Hippocampal formation (tissue), 2 donors: ENCODE measurements around the gene HHAT.
A peak's percentile ranks its signal among the peaks of the same experiment; 100 is the strongest.

Experiments
- DNase-seq, 2 donors: peaks; one replicate each; lab custom pipeline; 2025; lab: John Stamatoyannopoulos, UW

Gene HHAT

GRCh38 chr1:210359255-210359654 is 30.6 kb downstream of the HHAT start:
- no peak for DNase-seq

DNA sequence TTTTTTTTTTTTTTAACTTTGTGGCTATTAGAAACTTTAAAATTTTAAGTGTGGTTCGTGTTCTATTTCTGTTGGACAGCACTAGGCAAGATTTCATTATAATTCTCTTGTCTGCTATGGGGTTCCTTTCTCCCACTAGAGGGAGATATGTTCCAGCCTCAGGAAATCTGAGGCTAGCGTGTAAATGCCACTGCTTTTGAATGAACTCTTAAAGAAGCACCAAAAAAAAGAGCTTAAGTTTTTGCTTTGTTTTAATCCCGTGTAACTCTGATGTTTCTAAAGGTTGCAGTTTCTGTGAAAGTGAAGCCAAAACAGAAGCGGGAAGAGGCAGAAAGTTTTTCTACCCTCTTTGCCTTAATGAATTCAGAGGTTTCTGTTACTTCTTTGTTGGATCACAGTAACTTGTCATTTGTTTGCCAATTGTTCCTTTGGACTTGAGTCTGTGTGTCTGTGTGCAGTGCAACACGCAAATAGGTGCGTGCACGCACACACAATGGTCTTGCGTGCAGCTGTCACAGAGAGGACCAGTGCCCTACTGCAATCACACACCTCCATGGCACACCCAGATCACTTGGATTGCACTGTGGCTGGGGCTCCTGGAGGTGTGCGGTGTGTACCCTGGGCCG is 32.3 kb downstream of the HHAT start:
- peak in 1 of 2 donors; percentile 72 for DNase-seq

DNA sequence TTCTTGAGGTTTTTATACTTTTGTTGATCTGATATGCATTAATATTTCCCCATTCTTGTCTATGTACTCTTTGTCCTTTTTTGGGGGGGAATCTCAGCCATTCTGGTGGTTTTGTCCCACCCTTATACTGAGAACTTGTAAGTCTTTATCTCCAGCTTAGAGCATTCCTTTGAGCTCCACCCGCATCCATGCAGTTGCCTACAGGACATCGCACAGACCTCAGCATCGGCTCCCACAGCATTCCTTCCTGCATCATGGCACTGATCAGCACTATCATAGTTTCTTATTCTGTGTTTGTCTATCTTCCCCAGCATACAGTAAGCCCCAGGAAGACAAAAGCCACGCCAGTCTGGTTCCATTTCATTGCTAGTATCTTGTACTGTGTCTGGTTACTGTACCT is 33.0 kb downstream of the HHAT start:
- DNase-seq: no peak

DNA sequence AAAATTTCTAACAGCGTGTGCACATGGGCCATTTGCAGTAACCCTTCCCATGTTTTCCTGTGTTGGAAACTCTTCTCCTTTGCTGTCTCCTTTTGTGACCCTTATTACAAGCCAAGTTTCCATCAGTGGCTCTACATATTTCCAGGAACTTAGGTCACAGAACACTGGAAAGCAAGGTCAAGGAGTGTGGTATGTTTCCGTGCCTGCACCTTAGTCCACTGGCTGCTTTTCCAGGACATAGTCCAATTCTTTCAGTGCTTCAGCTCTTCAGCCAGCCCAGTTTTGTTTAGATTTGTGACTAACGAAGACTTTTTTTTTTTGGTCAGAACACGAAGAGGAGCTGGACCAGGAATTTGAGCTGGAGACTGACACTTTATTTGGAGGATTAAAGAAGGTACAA is 33.8 kb downstream of the HHAT start:
- DNase-seq: no peak

DNA sequence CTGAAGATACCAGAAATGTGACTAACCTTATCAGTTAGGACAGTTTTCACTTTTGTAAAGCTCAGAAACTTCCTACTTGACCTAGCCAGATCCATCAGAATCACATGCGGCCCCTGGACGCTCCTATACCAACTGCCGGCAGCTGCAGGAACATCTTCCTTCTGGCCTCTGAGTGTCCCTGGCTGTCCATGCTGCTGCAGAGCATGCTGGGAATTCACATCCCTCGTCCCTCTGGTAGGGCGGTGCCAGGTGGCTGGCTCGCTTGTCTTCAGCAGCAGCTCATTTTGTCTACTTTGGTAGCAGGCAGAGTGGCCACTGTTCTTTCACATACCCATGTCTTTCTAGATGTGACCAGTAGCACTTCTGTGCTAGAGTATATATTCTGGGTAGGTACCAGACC is 34.4 kb downstream of the HHAT start:
- peak in 1 of 2 donors; percentile 25 for DNase-seq

DNA sequence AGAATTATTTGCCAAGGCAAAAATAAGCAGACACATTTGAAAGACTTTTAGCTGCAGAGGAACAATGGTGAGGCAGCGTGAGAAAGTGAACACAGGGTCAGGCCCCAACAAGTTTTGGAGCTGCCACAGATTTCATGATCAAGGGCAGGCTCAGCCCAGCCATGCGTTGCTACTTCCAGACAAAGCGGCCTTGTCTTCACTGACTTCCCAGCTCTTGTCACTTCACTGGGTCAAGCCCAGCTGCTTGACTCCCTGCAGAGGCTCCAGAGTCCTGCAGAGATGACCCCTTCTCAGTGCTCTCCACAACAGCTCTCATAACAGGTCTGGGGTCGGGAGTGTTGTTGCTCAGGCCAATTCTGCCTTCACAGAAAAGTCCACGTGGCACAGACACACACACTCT is 35.8 kb downstream of the HHAT start:
- DNase-seq: peak; percentile 51 to 53

- no peak for DNase-seq
These were observed 38.1 kb downstream of the HHAT start for GRCh38 chr1:210366767-210367166.

GRCh38 chr1:210367566-210367965 is 38.9 kb downstream of the HHAT start:
- DNase-seq: peak in 1 of 2 donors; percentile 19

DNA sequence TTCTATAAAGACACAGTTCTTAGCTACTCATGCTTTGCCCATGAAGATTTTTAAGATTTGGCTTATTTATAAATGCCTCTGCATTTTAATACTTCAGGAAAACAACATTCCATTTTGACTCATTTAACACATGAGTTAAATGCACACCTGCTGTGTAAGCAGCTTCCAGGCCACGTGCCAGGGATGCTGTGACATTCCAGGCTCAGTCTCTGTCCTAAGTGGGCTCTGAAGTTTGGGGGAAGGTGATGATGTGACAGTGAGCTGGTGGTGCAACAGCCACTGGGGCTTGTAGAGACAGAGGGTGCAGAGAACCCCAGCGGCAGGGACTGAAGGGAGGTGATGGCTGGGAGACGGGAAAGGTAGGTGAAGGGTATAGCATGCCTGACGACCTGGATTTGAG is 40.7 kb downstream of the HHAT start:
- no peak for DNase-seq

- no peak for DNase-seq
These were observed 43.2 kb downstream of the HHAT start for GRCh38 chr1:210371916-210372315.

GRCh38 chr1:210372491-210372890 is 43.8 kb downstream of the HHAT start:
- DNase-seq: no peak

- no peak for DNase-seq
These were observed 44.4 kb downstream of the HHAT start for GRCh38 chr1:210372931-210373627.

- DNase-seq: no peak
These were observed 44.9 kb downstream of the HHAT start for GRCh38 chr1:210373628-210373877.

GRCh38 chr1:210373878-210374599 is 45.3 kb downstream of the HHAT start:
- no peak for DNase-seq

DNA sequence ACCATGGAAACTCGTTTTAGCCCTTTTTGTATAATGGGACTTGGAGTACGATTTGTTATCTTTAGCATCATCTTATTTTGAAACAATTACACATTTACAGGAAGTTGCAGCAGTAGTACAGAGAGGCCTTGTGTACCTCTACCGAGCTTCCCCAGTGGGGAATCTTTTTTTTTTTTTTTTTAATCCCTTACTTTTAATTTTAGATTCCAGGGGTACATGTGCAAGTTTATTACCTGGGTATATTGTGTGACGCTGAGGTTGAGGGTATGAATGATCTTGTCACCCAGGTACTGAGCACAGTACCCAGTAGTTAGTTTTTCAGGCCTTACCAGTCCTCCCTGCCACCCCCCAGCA is 45.9 kb downstream of the HHAT start:
- no peak for DNase-seq

GRCh38 chr1:210376836-210377372 is 48.2 kb downstream of the HHAT start:
- no peak for DNase-seq

- no peak for DNase-seq
These were observed 49.1 kb downstream of the HHAT start for GRCh38 chr1:210377731-210378333.

- DNase-seq: no peak
These were observed 50.0 kb downstream of the HHAT start for GRCh38 chr1:210378736-210379135.

DNA sequence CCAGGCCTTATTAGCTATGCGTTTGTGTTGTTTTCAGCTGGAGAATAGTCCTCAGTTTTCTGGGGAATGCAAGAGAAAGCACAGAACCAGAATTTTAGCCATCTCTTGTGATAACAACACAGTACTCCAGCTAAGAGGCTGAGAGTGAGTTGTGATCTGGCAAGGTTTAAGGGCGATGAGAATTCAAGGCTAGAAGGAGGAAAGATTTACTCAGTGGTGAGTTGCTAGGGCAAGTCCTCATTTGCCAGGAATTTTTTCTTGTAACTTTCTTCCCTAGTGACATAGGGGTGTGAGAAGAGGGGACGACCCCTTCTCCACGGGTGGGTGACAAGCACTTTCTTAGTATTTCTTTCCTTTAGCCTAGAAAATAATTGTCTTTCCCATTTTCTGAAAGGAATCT is 53.2 kb downstream of the HHAT start:
- DNase-seq: no peak

DNA sequence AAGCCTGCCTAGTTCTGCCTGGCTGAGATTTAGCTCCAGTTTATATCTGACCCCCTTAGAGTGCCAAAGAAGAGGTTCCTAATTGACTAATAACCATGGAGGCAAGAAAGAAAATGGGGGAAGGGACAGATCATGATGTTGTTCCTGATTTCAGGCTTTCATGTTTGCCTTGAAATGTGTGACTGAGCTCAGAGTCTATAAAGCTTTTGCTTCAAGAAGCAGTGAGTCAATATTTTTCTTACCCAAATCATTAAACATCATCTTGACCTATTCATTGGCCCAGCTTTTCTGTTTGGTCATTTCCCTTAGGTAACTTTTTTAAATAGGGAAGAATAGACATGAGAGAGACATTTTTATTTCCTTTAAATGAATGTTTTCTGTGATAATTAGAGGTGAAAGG is 55.9 kb downstream of the HHAT start:
- DNase-seq: no peak

- DNase-seq: no peak
These were observed 56.5 kb downstream of the HHAT start for GRCh38 chr1:210385228-210385627.

GRCh38 chr1:210394281-210394821 is 65.6 kb downstream of the HHAT start:
- DNase-seq: no peak

DNA sequence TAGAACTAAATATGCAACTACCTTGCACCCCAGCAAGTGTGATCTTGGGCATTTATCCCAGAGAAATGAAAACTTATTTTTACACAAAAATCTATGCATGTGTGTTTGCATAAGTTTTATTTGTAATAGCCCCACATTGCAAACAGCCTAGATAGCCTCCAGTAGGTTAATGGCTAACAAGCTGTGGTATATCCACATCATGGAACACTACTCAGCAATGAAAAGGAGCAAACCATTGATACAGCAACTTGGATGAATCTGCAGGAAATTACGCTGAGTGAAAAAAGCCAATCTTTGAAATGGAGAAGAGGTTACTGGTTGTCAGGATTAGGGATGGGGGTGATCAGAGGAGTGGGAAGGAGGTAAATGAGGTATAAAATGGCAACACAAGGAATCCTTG is 67.8 kb downstream of the HHAT start:
- no peak for DNase-seq
